Upper lobe of right lung (tissue), 1 donor: ENCODE data around the gene FMO2. TPM values are rescaled to one million over a fixed set of nuclear protein-coding genes. Genes with fewer than 3 reads are reported as not detected.
"Not testable (repeated sequence)": the region's sequence is repeated elsewhere in the genome, so short reads cannot be mapped to it uniquely, and the experiment has no call there.

ENCODE experiments used
- ATAC-seq: fragments of 200-7000 bp; cut with Tn5 transposase; one replicate; pipeline ENCODE4 v1.9.1; 2020; ENCODE audit warnings: mild to moderate bottlenecking, moderate library complexity
- DNase-seq: peaks from one replicate; pipeline ENCODE4 v3.0.0-alpha.2; 2020
- H3K27ac ChIP-seq: fragments of 200-600 bp; one replicate; pipeline ENCODE4 v1.8.0; 2022
- H3K27me3 ChIP-seq: fragments of 200-600 bp; one replicate; pipeline ENCODE4 v1.8.0; 2022; ENCODE audit warnings: mild to moderate bottlenecking
- H3K36me3 ChIP-seq: fragments of 200-600 bp; one replicate; pipeline ENCODE4 v1.8.0; 2022
- H3K4me1 ChIP-seq: fragments of 200-600 bp; one replicate; pipeline ENCODE4 v1.8.0; 2022
- H3K4me3 ChIP-seq: fragments of 200-600 bp; one replicate; pipeline ENCODE4 v1.8.0; 2022; ENCODE audit warnings: mild to moderate bottlenecking
- H3K9me3 ChIP-seq: fragments of 200-600 bp; one replicate; pipeline ENCODE4 v1.8.0; 2022
- intact Hi-C: fragments of 100-400 bp; cut with DNase I; formaldehyde crosslinking; loops from one replicate; pipeline ENCODE4 v1.11.0; 2022
- total RNA-seq: library from RNA; stranded (reverse); fragmentation: NEBNext Ultra II Directional; extraction: Animal tissue kit (Norgen Biotek cat#: 25700); gene quantifications from one replicate; pipeline ENCODE4 v1.2.1, GENCODE V29; 2021
- TF ChIP-seq, protein P1 (sequence below): fragments of 200-600 bp; IDR thresholded peaks from one replicate; pipeline ENCODE4 v1.8.0; 2022; ENCODE audit warnings: antibody characterized with exemption
- donor health status: DM: no; HTN: yes; CAD: no; lungs with severe emphysema.

Gene FMO2
- total RNA-seq, 1 donor from 2014 or later: 392 TPM

GRCh38 chr1:171220081-171220420 lies 35.0 kb downstream of the FMO2 start:
- no peaks in the 10 kb centered on the region for H3K27me3 ChIP-seq
- H3K4me1 ChIP-seq: peaks cover 11% of the 10 kb centered on the region
- intact Hi-C loops: no loop called here
- TF ChIP-seq, protein P1, sequence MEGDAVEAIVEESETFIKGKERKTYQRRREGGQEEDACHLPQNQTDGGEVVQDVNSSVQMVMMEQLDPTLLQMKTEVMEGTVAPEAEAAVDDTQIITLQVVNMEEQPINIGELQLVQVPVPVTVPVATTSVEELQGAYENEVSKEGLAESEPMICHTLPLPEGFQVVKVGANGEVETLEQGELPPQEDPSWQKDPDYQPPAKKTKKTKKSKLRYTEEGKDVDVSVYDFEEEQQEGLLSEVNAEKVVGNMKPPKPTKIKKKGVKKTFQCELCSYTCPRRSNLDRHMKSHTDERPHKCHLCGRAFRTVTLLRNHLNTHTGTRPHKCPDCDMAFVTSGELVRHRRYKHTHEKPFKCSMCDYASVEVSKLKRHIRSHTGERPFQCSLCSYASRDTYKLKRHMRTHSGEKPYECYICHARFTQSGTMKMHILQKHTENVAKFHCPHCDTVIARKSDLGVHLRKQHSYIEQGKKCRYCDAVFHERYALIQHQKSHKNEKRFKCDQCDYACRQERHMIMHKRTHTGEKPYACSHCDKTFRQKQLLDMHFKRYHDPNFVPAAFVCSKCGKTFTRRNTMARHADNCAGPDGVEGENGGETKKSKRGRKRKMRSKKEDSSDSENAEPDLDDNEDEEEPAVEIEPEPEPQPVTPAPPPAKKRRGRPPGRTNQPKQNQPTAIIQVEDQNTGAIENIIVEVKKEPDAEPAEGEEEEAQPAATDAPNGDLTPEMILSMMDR: no peak
- no peak for DNase-seq
- ATAC-seq: no peak
- no peak overlapping the region for H3K4me3 ChIP-seq
- H3K36me3 ChIP-seq: no peaks in the 10 kb centered on the region
- no peaks in the 10 kb centered on the region for H3K9me3 ChIP-seq
- H3K27ac ChIP-seq: peak overlapping the region; percentile 69

DNA sequence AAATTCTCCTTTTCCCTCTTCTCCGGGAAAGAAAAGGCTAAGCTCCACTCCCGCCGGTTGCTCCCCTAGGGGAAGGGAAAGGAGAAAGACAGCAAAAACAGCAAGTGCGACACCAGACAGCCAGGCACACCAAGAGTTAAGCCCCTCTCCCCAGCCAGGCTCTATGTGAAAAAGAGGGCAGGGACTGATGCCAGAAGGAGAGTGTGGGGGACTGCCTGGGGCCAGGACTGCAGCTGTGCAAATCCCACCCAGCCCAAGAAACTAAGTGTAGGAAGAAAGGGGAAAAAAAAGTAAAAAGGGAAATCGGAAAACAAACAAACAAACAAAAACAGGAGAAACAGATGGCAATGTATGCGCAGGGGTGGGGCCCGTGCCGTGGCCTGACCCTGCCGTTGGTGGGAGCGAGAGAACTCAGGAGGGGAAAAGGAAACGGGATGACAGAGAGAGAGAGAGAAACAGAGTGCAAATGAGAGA lies 35.5 kb downstream of the FMO2 start:
- no peak for ATAC-seq
- TF ChIP-seq, protein P1: no peak
- Histone ChIP-seq H3K9me3 (no peaks in the 10 kb centered on the region), H3K36me3 (no peaks in the 10 kb centered on the region), H3K27me3 (no peaks in the 10 kb centered on the region), H3K27ac (peak overlapping the region; percentile 69), H3K4me1 (peaks cover 11% of the 10 kb centered on the region), H3K4me3 (no peak overlapping the region)
- intact Hi-C loops: no loop called here
- no peak for DNase-seq

GRCh38 chr1:171221665-171222591 lies 36.8 kb downstream of the FMO2 start:
- intact Hi-C loops: no loop called here
- TF ChIP-seq, protein P1: no peak
- DNase-seq (no peak), ATAC-seq (peak; percentile 31)
- Histone ChIP-seq H3K36me3 (no peaks in the 10 kb centered on the region), H3K9me3 (no peaks in the 10 kb centered on the region), H3K4me1 (peaks cover 11% of the 10 kb centered on the region), H3K27me3 (no peaks in the 10 kb centered on the region), H3K27ac (peak overlapping the region; percentile 18), H3K4me3 (no peak overlapping the region)

- Histone ChIP-seq H3K4me3 (no peak overlapping the region), H3K27ac (no peak overlapping the region), H3K36me3 (no peaks in the 10 kb centered on the region), H3K4me1 (peaks cover 11% of the 10 kb centered on the region), H3K9me3 (no peaks in the 10 kb centered on the region), H3K27me3 (no peaks in the 10 kb centered on the region)
- DNase-seq: no peak
- intact Hi-C loops: no loop called here
- peak; percentile 31 for ATAC-seq
- TF ChIP-seq, protein P1: no peak
Observed at GRCh38 chr1:171222936-171223335, 37.8 kb downstream of the FMO2 start.

DNA sequence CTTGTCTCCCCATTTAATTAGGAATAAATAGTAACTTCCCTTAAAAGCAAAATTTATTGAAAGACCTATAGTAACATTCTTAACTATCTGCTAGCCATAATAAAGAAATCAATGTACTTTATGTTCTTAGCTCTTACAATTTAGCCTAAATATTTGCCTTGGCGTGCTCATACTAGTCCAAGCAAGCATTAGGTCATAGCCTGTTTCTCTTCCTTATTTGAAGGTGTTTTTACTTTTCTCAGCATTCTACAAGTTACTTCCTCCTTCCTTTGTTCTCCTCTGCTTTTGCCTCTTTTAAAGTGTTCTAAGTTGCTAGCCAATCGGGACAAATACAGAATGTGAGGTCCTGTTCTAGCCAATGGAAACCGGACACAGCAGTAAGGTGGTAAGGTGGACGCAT lies 39.2 kb downstream of the FMO2 start:
- H3K4me1 ChIP-seq: peaks cover 10% of the 10 kb centered on the region
- intact Hi-C loops, H3K27ac ChIP-seq, H3K27me3 ChIP-seq, H3K36me3 ChIP-seq, H3K9me3 ChIP-seq, DNase-seq, ATAC-seq, H3K4me3 ChIP-seq: not testable (repeated sequence)

- no peak for DNase-seq
- no peaks in the 10 kb centered on the region for H3K9me3 ChIP-seq
- intact Hi-C loops: no loop called here
- TF ChIP-seq, protein P1: peak; percentile 70
- H3K27me3 ChIP-seq: no peaks in the 10 kb centered on the region
- no peak overlapping the region for H3K27ac ChIP-seq
- ATAC-seq: peak; percentile 91
- H3K4me1 ChIP-seq: peaks cover 7% of the 10 kb centered on the region
- no peak overlapping the region for H3K4me3 ChIP-seq
- H3K36me3 ChIP-seq: no peaks in the 10 kb centered on the region
Observed at GRCh38 chr1:171226747-171227370, 41.8 kb downstream of the FMO2 start.
